Heart left ventricle (tissue), 13 donors: ENCODE data around the gene AKR1C3.

Source experiments
- POLR2A ChIP-seq, 2 donors: fragments of 450-650 bp; IDR thresholded peaks; one replicate each; pipeline ENCODE4 v1.6.1; 2017; ENCODE audit warnings: antibody characterized with exemption in 2 of 2, mild to moderate bottlenecking in 2 of 2, moderate library complexity in 2 of 2
- TF ChIP-seq, protein P1 (sequence below), 12 donors: fragments of 200-600 bp; sonication (generic) in 4 of 12; IDR thresholded peaks; one replicate each; pipeline versions ENCODE4 v1.5.0 to v1.8.0; 2018 to 2022; ENCODE audit warnings: antibody characterized with exemption in 12 of 12, mild to moderate bottlenecking in 5 of 12
- donor health status: ischemic (EF 13 %, LVEDD 7.1; RV severe dilation, severe dysfunction).
- donor health status: DM: no; HTN: yes; CAD: no.
- donor health status: DM: no; HTN: no; CAD: no.
- donor health status: ischemic (EF 25% LVEDD 6.9; RV normal size, moderate dysfunction).
- donor health status: ischemic (EF 25% LVEDD 5.7; RV mildly dilated, moderate dysfunction).
- donor health status: ischemic (EF 35%, LVEDD 5.7; RV mildly dilated, moderate dysfunction).
- donor health status: nonischemic (EF 11% LVEDD 7.7; RV severe dilation, severe dysfunction).
- donor health status: DM: yes; HTN: yes; CAD: no.
- donor health status: PGD.
- donor health status: ischemic (EF 29% LVEDD 5.4; RV normal size, mild dysfunction).
- donor health status: nonischemic (EF 23%, LVEDD 6.1; RV moderate dilation, normal function).

DNA sequence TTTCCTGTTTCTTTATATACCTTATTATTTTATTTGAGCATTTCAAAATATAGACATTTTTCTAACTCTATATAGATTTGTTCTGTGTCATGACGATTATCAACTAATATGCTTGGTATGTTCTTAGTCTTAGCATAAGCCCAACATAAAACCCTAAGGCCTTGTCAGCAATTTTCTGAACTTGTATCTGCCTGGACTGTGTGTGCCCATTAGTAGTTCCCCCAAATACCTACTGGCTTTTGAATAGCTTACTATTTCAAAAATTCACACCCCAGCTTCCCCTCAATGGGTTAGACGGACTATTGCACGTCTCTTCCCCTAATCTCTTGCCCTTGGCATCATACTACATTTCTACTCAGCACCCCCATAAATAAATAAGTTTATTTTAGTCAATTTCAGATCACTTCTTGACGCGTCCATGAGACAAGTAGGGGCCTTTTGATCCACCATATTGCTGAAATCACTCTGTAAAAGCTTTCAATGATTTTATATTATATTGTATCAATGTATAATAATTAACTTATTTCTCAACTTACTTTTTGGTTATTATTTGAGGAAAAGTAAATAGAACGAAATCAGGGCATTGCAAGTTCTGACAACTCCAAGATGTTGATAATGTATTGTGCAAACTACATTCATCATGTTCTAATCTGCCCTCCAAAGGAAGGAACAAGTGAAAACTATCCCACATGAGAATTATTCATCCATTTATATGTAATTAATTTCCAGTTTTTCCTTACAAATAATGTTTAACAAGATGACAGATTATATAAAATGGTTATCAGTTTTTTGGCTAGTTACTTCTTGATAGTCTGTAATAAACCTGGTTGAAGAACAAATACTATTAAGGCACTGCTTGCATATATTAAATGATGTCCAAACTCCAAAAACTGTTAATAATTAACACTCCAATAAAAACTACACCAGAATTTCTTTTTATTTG is 1.1 kb upstream of the AKR1C3 start:
- no peak for TF ChIP-seq POLR2A (IDR thresholded peaks at IDR 0.05)
- TF ChIP-seq, protein P1, sequence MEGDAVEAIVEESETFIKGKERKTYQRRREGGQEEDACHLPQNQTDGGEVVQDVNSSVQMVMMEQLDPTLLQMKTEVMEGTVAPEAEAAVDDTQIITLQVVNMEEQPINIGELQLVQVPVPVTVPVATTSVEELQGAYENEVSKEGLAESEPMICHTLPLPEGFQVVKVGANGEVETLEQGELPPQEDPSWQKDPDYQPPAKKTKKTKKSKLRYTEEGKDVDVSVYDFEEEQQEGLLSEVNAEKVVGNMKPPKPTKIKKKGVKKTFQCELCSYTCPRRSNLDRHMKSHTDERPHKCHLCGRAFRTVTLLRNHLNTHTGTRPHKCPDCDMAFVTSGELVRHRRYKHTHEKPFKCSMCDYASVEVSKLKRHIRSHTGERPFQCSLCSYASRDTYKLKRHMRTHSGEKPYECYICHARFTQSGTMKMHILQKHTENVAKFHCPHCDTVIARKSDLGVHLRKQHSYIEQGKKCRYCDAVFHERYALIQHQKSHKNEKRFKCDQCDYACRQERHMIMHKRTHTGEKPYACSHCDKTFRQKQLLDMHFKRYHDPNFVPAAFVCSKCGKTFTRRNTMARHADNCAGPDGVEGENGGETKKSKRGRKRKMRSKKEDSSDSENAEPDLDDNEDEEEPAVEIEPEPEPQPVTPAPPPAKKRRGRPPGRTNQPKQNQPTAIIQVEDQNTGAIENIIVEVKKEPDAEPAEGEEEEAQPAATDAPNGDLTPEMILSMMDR (IDR thresholded peaks at IDR 0.05), result no peak
